HG03103 (cell line): ENCODE data around the gene NCR2.

Experiments
- ATAC-seq: cut with Tn5 transposase; IDR thresholded peaks from one replicate; pipeline ENCODE4 v1.9.1; 2021; ENCODE audit warnings: low read depth; ENCODE audit not compliant: unreplicated experiment

Gene NCR2

GRCh38 chr6:41356825-41357224 lies 21.4 kb downstream of the NCR2 start:
- ATAC-seq, result no peak

GRCh38 chr6:41358503-41358902 lies 23.1 kb downstream of the NCR2 start:
- no peak for ATAC-seq

- ATAC-seq, result no peak
These were observed 24.4 kb downstream of the NCR2 start for GRCh38 chr6:41359617-41360313.

GRCh38 chr6:41360314-41360685 lies 24.9 kb downstream of the NCR2 start:
- no peak for ATAC-seq

- no peak for ATAC-seq
These were observed 30.7 kb downstream of the NCR2 start for GRCh38 chr6:41366150-41366549.

- ATAC-seq, result no peak
These were observed 31.7 kb downstream of the NCR2 start for GRCh38 chr6:41367061-41367460.

GRCh38 chr6:41367700-41368099 lies 32.3 kb downstream of the NCR2 start:
- ATAC-seq, result no peak

GRCh38 chr6:41370488-41371111 lies 35.2 kb downstream of the NCR2 start:
- ATAC-seq, result no peak

- no peak for ATAC-seq
These were observed 36.1 kb downstream of the NCR2 start for GRCh38 chr6:41371461-41371991.

GRCh38 chr6:41371992-41372831 lies 36.8 kb downstream of the NCR2 start:
- no peak for ATAC-seq

GRCh38 chr6:41372832-41373626 lies 37.6 kb downstream of the NCR2 start:
- no peak for ATAC-seq

- ATAC-seq, result no peak
These were observed 38.2 kb downstream of the NCR2 start for GRCh38 chr6:41373627-41373918.

GRCh38 chr6:41373919-41374617 lies 38.7 kb downstream of the NCR2 start:
- no peak for ATAC-seq

GRCh38 chr6:41374618-41375590 lies 39.5 kb downstream of the NCR2 start:
- no peak for ATAC-seq

GRCh38 chr6:41375598-41376151 lies 40.3 kb downstream of the NCR2 start:
- ATAC-seq, result no peak

GRCh38 chr6:41376176-41376575 lies 40.8 kb downstream of the NCR2 start:
- ATAC-seq, result no peak

GRCh38 chr6:41377071-41377470 lies 41.7 kb downstream of the NCR2 start:
- ATAC-seq, result no peak

GRCh38 chr6:41379306-41379705 lies 43.9 kb downstream of the NCR2 start:
- ATAC-seq, result no peak

GRCh38 chr6:41386594-41386993 lies 51.2 kb downstream of the NCR2 start:
- ATAC-seq, result no peak
